ENCODE data around the gene PET117.
A peak's percentile ranks its signal among the peaks of the same experiment; 100 is the strongest.
"Not testable (repeated sequence)": the region's sequence is repeated elsewhere in the genome, so short reads cannot be mapped to it uniquely, and the experiment has no call there.

PET117 gene, protein sequence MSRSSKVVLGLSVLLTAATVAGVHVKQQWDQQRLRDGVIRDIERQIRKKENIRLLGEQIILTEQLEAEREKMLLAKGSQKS

DNA sequence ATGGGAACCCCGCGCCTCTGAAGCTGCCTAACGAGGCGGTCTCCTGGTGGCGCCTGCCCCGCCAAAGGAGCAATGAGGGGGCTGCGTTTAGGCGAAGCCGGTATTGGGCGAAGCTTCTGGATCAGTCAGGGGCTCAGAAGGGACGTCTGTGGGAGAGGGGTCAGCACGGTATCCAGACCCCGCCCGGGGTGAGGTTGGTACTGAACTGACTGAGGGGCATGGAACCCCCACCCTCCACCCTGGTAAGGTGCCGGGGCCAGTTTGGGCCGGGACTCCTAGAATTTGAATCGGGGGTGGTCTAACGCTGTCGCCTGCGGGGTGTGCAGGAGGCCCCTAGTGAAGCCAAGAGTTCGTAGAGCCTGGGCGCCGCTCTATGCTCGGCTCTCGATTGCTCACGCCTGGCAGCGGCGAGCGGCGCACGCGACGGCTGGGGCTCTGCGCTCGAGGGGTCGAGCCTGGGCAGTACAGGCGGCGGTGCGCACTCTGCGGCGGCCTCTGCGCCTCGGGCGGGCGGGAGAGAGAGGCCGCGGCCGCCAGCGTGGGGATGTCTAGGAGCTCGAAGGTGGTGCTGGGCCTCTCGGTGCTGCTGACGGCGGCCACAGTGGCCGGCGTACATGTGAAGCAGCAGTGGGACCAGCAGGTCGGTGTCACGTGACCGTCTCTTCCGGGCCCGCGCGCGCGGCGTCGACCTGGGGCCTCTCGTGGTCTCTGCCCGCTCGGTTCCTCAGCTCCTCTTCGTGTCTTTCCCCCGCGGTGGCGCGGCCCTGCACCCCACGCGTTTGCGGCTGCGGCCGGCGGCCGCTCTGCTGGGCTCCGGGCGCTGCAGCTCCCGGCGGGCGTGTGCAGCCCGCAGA lies at the start of gene PET117, which contains the start of gene KAT14:
PET117 (plus strand) TSS at position 452 of the 854 bp plus-strand sequence; CDS start at position 545, 93 bp downstream.
KAT14 (plus strand) TSS at position 452 of the 854 bp plus-strand sequence. CDS start 4,798 bp downstream, outside the sequence.
- DNase-seq (ENCODE audit: low read depth): peak; percentile 90

DNA sequence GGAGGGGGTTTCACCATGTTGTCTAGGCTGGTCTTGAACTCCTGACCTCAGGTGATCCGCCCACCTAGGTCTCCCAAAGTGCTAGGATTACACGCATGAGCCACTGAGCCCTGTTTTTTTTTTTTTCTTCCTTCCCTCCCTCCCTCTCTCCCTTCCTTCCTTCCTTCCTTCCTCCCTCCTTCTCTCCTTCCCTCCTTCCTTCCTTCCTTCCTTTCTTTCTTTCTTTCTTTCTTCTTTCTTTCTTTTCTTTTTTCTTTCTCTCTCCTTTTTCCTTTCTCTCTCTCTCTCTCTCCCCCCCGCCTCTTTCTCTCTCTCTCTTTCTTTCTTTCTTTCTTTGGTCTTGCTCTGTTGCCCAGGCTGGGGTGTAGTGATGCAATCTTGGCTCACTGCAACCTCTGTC lies 49.4 kb upstream of the PET117 start:
- DNase-seq (ENCODE audit: low read depth): not testable (repeated sequence)

DNA sequence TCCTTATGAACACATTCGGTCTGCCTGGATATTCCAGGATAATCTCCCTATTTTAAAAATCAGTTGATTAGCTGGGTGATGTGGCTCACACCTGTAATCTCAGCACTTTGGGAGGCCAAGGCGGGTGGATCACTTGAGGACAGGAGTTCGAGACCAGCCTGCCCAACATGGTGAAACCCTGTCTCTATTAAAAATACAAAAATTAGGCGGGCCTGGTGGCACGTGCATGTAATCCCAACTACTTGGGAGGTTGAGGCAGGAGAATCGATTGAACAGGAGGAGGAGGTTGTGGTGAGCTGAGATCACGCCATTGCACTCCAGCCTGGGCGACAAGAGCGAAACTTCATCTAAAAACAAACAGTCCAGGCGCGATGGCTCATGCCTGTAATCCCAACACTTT lies 48.8 kb upstream of the PET117 start:
- not testable (repeated sequence) for DNase-seq (ENCODE audit: low read depth)

DNA sequence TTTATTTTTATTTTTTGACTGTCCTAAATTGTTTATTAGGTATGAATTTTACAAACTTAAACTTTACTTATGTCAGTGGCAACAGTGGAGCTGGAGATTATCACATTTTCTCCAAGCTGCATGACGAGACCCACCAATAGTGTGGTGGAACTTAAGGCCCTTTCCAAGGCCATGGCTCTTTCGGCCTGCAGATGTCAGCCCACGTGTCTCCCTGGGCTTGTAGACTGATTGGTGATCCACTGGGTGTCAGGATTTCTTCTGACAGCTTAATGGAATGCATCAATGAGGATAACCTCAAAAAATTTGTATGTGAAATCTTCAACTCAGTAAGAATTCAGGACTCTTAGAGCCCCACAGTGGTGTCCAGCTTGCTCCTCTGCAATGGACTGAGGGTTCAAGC lies 47.6 kb upstream of the PET117 start:
- DNase-seq (ENCODE audit: low read depth): no peak

DNA sequence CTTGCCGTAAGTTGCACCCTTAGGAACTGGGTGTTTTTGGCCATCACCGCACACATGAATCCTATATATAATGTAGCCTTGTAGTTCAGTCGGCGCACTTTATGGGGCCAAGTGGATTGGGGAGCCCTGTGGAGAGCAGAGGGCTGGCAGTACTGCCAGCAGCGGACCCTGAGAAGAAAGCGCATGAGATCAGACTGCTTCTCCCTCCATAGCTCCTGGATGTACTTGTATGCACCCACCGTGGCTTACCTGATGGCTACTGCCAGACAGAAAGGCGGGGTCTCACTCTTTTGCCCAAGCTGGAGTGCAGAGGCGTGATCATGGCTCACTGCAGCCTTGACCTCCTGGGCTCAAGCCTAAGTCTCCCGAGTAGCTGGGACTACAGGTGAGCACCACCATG lies 47.2 kb upstream of the PET117 start:
- DNase-seq (ENCODE audit: low read depth): no peak

DNA sequence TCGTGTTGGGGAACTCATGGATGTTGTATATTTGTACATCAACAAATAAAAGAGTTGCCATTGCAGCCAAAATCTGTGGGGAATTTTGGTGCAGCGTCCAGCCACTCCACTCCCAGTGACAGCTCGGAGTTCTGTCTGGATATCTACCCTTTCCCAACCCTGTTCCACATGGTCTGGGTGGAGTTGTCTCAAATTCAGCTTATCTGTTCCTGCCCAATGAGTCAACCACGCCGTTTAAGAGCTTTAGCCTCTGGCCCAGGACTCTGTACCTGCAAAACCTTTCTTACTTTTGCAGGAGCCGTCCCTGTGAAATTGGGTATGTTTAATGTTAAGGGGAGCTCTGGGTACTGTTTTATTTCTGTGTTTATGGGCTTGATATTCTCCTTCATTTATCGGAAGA lies 46.0 kb upstream of the PET117 start:
- no peak for DNase-seq (ENCODE audit: low read depth)

DNA sequence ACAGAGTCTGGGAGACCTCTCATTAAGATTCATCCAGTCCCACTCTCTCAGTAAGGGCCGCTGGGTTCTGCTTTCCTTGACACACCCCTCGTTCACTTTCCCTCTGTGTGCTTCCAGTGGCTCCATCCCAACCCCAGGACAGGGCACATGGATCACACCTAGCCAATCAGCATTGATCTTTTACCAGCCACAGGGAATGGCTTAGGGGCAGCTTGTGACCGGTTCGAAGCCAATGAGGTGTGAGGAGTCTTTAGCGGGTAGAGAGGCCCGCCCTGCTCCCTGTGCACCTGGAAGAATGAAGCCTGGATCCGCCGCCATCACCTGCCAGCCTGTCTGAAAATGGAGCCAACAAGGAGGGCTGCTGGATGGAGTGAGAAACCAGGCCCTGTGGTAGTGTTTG lies 44.8 kb upstream of the PET117 start:
- no peak for DNase-seq (ENCODE audit: low read depth)

DNA sequence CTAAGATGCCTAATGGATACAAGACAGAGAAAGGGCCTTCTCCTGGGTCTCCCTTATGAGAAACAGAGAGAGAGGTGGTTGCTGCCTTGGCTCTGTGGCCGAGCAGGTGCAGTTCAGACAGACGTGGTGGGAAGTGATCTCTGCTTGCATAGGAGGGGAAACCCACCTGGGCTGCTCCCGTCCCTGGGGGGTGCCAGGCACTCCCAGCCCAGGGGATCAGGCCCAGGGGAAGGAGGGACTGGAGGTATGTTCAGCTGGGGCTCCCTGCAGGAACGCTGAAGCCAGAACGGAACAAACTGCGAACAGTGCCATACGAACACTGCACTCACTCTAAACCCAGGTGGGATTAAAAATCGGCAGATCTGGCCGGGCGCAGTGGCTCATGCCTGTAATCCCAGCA lies 44.3 kb upstream of the PET117 start:
- DNase-seq (ENCODE audit: low read depth): no peak

DNA sequence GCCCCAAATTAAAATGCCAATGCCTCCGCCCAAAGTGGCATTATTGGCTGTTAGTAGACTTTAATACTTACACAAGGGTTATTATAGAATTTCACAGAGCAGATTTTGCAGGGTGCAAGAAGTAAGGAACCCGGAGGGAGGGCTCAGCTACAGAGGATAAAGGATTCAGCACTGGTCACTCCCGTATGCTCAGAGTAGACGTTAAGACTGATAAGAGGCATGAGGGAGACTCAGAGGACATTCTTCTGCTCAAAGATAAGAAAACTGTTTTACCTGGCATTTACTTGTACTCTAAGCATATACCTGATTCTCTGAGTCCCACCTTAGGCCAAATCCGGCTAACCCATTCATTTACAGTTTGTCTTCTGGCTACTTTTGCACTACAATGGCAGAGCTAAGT lies 43.5 kb upstream of the PET117 start:
- no peak for DNase-seq (ENCODE audit: low read depth)

DNA sequence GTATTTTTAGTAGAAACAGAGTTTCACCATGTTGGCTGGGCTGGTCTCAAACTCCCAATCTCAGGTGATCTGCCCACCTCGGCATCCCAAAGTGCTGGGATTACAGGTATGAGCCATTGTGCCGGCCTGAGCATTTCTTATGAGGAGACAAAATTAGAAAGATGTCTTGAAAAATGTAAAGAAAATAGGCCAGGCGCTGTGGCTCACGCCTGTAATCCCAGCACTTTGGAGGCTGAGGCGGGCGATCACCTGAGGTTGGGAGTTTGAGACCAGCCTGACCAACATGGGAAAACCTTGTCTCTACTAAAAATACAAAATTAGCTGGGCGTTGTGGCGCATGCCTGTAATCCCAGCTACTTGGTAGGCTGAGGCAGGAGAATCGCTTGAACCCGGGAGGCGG lies 37.1 kb upstream of the PET117 start:
- not testable (repeated sequence) for DNase-seq (ENCODE audit: low read depth)

DNA sequence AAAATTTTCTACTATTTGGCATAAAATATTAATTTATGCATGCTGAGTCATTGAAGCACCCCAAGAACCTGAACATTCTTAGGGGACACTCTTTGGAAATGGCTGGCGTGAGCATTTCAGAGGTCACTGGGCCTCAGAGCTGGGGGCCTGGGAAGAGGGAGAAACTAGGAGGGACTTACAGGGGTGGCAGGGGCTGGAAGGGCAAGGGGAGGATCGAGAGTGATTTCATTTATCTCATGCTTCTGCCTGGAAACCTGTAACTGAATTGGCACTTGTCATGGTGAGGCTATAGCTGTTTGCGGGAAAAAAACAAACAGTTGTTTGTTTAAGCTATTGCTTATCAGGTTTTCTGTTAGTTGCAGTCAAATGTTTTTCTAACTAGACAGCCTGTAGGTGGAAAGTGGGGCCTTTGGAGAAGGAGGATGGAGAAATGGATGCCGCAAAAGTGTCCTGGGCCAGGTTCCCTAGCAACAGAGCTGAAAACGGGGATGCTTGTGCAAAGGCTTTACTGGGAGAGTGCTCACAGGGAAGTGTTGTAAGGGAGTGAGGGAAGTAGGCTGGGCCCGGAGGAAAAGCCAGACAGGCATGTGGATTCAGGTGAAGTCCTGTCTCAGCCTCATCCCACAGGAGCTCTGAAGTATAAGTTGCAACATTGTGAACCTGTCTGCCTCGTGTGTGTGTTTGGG lies 36.4 kb upstream of the PET117 start:
- DNase-seq (ENCODE audit: low read depth): no peak

DNA sequence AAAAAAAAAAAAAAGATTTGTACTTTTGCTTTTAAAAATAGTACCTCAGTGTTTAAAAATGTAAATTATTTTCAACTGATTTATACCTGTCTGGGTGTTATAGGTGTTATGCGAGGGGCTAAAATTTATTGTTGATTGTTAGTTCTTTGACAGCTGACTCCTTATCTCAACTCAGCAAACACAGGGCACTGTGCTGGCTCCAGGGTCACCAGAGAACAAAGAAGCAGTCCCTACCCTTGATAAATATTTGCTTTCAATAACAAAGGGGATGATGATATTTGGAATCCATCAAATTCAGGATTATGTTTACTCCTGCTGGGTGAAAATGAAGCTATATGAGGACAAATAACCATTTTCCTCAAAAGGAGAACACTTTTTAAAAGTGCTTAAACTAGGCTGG lies 34.2 kb upstream of the PET117 start:
- no peak for DNase-seq (ENCODE audit: low read depth)

DNA sequence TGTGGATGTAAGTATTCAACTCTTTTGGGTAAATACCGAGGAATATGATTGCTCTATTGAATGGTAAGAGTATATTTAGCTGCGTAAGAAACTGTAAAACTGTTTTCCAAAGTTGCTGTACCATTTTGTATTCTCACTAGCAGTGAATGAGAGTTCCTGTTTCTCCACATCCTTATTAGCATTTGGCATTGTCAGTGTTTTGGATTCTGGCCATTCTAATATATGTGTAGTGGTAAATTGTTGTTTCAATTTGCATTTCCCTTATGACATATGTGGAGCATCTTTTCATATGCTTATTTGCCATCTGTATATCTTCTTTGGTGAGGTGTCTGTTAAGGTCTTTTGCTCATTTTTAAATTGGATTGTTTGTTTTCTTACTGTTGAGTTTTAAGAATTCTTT lies 29.3 kb upstream of the PET117 start:
- DNase-seq (ENCODE audit: low read depth): no peak

DNA sequence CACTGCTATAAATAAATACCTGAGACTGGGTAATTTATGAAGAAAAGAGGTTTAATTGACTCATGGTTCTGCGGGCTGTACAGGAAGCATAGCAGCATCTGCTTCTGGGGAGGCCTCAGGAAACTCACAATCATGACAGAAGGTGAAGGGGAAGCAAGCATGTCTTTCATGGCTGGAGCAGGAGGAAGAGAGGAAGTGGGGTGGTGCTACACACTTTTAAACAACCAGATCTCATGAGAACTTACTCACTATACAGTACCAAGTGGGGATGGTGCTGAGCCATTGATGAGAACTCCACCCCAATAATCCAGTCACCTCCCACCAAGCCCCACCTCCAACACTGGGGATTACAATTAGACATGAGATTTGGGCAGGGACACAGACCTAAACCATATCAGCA lies 9.1 kb upstream of the PET117 start:
- not testable (repeated sequence) for DNase-seq (ENCODE audit: low read depth)

DNA sequence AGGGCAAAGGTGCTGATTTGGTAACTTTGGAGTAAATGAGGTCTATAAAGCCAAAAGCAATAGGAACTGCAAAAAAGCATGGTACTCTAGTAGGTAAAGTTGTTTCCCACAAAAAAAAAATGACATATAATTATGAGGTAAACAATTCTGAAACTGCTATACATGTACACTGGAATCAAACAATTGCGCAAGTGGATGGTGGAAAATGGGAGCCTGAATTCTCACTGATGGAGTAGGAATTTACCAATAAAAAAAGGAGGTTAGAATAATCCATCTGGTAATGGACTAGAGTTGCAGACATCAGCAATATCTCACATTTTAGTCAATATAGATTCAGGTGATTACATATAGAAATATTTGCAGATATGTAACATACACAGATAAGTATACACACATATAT lies 5.0 kb upstream of the PET117 start:
- DNase-seq (ENCODE audit: low read depth): no peak

DNA sequence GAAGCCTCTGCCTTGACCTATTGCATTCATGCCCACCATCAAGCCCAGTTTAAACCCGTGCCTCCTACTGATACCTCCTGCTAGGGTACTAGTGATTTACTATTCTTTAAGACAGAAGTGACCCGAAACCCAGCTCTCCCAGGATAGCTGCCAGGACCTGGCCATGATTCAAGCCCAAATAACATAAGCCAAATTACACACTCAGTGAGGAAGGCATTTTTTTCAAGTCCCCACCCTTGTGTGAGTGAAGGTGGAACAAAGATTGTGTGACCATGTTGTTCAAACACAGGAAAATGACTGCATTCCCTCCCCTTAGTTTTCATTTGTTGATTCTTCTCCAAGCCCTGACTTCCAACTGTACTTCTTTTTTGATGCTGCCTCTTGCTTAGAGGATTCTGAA lies 3.7 kb upstream of the PET117 start:
- no peak for DNase-seq (ENCODE audit: low read depth)

DNA sequence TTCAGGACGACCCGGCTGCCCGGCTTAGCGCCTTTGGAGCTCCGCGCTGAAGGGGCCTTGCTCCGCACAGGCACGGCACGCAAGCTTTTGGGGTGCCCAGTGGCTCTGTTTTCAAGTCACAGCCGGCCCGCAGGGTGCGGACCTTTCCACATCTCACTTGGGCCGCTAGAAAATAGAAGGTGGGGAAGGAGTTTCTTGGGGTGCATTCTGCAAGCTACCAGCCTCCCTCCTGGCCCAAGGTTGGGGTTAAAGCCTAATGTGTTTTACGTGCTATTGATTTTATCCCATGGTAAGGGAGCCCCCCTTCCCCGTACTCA lies 561 bp downstream of the PET117 start:
- DNase-seq (ENCODE audit: low read depth): peak; percentile 1

DNA sequence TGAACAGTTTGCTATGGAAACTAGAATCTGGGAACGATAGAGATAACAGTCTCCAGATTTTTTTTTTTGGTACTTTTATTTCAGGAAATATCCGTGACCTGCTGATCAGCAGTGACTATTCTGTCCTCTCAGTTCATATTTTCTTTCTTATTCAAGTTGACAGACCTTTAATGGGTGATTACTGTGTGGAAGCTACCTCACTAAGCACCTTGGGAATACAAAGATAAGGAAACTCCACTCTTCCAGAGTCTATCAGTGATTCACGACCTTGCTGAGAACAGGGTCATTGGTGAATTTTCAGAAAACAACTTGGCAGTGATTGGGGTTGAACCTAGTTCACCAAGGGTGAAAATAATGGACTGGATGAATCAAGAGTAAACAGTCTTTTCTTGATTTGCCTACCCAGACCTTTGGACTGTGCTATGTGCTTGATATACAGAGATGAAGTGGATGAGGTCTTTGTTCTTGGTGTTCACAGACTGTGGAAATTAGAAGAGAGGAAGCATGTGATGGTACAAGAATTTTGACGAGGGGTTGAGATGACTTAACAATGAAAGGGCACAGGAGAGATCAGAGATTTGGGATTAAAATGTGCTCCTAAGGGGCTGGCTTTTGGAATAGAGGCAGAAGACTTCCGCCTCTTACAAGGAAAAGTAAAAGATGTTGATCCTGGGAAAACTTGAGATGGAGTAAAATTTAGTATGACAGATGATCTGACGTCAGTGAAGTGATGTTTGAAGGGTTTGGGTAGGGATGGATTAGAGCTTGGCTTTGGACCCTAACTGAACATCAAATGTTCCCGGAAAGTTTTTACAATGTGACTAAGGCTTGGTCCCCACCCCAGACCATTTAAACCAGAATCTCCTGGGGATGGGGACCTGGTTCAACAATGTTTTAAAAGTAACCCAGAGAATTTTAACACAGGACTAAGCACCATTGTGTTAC lies 1.2 kb downstream of the PET117 start:
- DNase-seq (ENCODE audit: low read depth): peak; percentile 7

DNA sequence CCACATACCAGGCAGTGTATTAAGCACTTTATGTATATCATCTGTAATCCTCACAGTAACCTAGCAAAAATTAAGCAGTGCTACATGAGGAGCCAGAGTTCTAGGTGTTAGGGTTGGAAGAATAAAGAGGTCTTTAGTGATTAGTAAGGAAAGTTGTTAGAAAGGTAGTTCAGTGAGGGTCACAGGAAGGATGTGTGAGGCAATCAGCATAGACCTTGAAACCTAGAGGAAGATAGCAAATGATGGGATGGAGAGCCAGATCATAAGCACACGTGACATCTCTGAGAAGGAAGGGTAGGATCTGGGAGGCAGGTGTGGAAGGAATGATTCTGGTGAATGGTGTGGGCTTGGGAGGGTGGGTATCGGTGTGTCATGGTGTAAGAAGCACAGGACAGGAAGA lies 2.2 kb downstream of the PET117 start:
- no peak for DNase-seq (ENCODE audit: low read depth)

DNA sequence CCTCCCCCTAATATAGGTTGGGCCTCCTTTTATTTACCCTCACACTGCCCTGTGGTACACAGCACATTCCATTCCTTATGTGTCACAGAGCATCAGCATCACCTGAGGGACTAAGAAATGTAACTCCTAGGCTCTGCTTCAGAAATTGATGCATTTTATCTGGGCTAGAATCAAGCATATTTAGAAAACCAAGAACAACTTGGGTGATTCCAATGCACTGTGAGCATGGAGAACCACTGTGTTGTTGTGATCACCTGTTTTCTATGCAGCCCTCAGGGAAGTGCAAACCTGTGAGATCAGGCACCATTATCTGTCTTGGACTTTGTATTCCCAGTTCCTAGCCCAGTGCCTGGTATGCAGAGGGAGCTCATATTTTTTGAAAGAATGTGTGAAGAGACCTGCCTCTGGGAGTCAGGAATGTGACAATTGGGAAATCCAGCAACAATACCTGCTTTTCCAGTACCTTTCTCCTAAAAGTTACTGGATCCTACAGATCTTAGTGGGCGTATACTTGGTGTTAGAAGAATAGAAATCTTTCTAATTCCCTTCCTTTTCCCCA lies 7.0 kb downstream of the PET117 start:
- DNase-seq (ENCODE audit: low read depth): no peak

DNA sequence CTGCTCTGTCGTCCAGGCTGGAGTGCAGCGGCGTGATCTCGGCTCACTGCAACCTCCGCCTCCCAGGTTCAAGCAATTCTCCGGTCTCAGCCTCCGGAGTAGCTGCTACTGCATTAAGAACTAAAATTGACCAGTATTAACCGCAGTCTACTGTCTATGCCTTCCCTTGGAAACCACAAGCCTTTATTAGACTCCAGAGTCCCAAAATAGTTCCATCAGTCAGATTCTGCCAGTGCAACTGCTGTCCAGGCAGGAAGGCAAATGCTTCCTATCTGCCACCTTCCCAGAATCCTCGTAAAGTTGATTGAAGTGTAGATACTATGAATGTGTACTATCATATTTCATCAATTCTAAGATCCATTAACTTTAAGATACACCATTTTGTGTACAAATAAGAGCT lies 16.7 kb downstream of the PET117 start:
- DNase-seq (ENCODE audit: low read depth): no peak

DNA sequence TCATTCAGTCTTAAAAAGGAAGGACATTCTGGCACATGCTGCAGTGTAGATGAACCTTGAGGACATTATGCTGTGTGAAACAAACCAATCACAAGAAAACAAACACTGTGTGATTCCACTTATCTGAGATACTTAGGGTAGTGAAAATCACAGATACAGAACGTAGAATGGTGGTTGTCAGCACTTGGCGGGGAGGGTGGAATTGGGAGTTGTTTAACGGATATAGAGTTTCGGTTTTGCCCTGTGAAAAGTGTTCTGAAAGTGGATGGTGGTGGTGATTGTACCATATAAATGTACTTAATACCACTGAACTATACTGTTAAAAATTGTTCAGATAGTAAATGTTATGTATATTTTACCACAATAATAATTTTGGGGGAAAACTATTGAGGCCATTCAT lies 18.4 kb downstream of the PET117 start:
- DNase-seq (ENCODE audit: low read depth): no peak
